Measurements from ENCODE around the gene SLC6A12. TPM values are rescaled to one million over a fixed set of nuclear protein-coding genes. Genes with fewer than 3 reads are reported as not detected.

SLC6A12 gene
- total and polyA plus RNA-seq, 9 of the 15 experiments (the other 6 are each of a cell fraction or from before 2014, with no cell fraction given) = not detected

DNA sequence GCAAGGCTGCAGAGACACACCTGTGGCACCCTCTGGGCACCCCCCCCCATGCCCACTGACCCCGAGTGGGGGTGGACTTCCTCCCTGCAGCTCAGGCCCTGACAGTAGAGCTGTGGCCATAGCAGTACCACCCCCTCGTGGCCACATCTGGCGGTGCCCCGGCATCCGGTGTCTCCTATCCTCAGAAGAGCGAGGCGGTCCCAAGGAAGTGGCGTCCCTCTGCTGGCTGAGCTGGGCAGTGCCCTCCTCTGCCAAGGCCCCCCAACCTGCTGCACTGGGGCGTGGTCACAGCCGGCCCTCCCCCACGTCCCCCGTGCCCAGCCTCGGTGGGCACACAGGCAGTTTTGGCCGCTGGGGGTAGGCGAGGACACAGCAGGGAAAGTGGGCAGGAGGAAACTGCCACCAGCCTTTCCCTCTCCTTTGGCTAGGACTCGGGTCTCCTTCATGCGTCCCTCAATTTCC lies 6.0 kb upstream of the SLC6A12 start (continued):
- TF ChIP-seq NCOR1 (IDR thresholded peaks at IDR 0.05) (no peak), MEF2D (tag; conservative IDR thresholded peaks at IDR 0.05; ENCODE audit: low read depth) (no peak), SNIP1 (IDR thresholded peaks at IDR 0.05; ENCODE audit: low read depth) (no peak), TOE1 (IDR thresholded peaks at IDR 0.05; ENCODE audit: borderline replicate concordance) (no peak), TOE1 (CRISPR knock-in tag; IDR thresholded peaks at IDR 0.05; ENCODE audit: borderline replicate concordance, low read depth) (0 out of 2 replicates have a peak, but pooled peaks have one; percentile 38), RB1 (IDR thresholded peaks at IDR 0.05; ENCODE audit: low read depth) (peak; percentile 37; the same call in 1 of the 2 replicates), MTF1 (CRISPR knock-in tag; IDR thresholded peaks at IDR 0.05; ENCODE audit: borderline replicate concordance) (no peak), HNRNPLL (IDR thresholded peaks at IDR 0.05; ENCODE audit: low read depth, low read length, poor library complexity, severe bottlenecking) (no peak), MAZ (CRISPR knock-in tag; conservative IDR thresholded peaks at IDR 0.05 in 1 of 2, IDR thresholded peaks at IDR 0.05 in 1 of 2) (peak in 1 of 2 experiments; percentile 46; a peak in 1 of 4 replicates), SREBF2 (CRISPR knock-in tag; IDR thresholded peaks at IDR 0.05) (no peak), MYC (IDR thresholded peaks at IDR 0.05; ENCODE audit: low read depth, low read length) (no peak), MYC (CRISPR knock-in tag; IDR thresholded peaks at IDR 0.05; ENCODE audit: borderline replicate concordance, low read depth) (no peak), ZNF212 (CRISPR knock-in tag; IDR thresholded peaks at IDR 0.05) (no peak), KAT7 (CRISPR knock-in tag; IDR thresholded peaks at IDR 0.05; ENCODE audit: borderline replicate concordance) (no peak), RAD21 (CRISPR knock-in tag; conservative IDR thresholded peaks at IDR 0.05 in 1 of 2, IDR thresholded peaks at IDR 0.05 in 1 of 2) (peak; percentile 67 to 83), SP1 (CRISPR knock-in tag; IDR thresholded peaks at IDR 0.05) (peak; percentile 71), STAG1 (CRISPR knock-in tag; IDR thresholded peaks at IDR 0.05; ENCODE audit: borderline replicate concordance) (peak; percentile 58; the same call in 1 of the 2 replicates), SPI1 (IDR thresholded peaks at IDR 0.05; ENCODE audit: borderline replicate concordance, low read depth, low read length) (peak; percentile 86), FOXA3 (CRISPR knock-in tag; conservative IDR thresholded peaks at IDR 0.05 in 1 of 2, IDR thresholded peaks at IDR 0.05 in 1 of 2) (0 out of 4 replicates have a peak, but pooled peaks of 1 of the 2 experiments have one; percentile 25), SMC3 (conservative IDR thresholded peaks at IDR 0.05; ENCODE audit: insufficient read depth, low read depth, low read length) (peak; percentile 69), ETV5 (CRISPR knock-in tag; IDR thresholded peaks at IDR 0.05; ENCODE audit: low read depth) (peak; percentile 93)
- TF ChIP-seq, protein P1, sequence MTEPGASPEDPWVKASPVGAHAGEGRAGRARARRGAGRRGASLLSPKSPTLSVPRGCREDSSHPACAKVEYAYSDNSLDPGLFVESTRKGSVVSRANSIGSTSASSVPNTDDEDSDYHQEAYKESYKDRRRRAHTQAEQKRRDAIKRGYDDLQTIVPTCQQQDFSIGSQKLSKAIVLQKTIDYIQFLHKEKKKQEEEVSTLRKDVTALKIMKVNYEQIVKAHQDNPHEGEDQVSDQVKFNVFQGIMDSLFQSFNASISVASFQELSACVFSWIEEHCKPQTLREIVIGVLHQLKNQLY (CRISPR knock-in tag; conservative IDR thresholded peaks at IDR 0.05) = no peak
- TF ChIP-seq, protein P2, sequence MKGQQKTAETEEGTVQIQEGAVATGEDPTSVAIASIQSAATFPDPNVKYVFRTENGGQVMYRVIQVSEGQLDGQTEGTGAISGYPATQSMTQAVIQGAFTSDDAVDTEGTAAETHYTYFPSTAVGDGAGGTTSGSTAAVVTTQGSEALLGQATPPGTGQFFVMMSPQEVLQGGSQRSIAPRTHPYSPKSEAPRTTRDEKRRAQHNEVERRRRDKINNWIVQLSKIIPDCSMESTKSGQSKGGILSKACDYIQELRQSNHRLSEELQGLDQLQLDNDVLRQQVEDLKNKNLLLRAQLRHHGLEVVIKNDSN (CRISPR knock-in tag; IDR thresholded peaks at IDR 0.05) = 0 out of 2 replicates have a peak, but pooled peaks have one; percentile 14
